GM21360 (cell line): ENCODE data around the gene BLCAP.

Source experiments
- ATAC-seq: cut with Tn5 transposase; IDR thresholded peaks from one replicate; pipeline ENCODE4 v1.9.1; 2021; ENCODE audit warnings: mild to moderate bottlenecking, moderate library complexity; ENCODE audit not compliant: unreplicated experiment

BLCAP gene

GRCh38 chr20:37530696-37531095, 3.0 kb upstream of the BLCAP start:
- no peak for ATAC-seq

GRCh38 chr20:37529968-37530600, 2.4 kb upstream of the BLCAP start:
- no peak for ATAC-seq

- no peak for ATAC-seq
Observed at GRCh38 chr20:37529214-37529967, 1.7 kb upstream of the BLCAP start.

GRCh38 chr20:37528446-37529213, 954 bp upstream of the BLCAP start:
- no peak for ATAC-seq

GRCh38 chr20:37526839-37527637, 638 bp downstream of the BLCAP start:
- ATAC-seq: no peak

- ATAC-seq: no peak
Observed at GRCh38 chr20:37526238-37526838, 1.3 kb downstream of the BLCAP start.

- no peak for ATAC-seq
Observed at GRCh38 chr20:37525810-37526209, 1.9 kb downstream of the BLCAP start.

GRCh38 chr20:37524859-37525708, 2.6 kb downstream of the BLCAP start:
- no peak for ATAC-seq

GRCh38 chr20:37523911-37524700, 3.6 kb downstream of the BLCAP start:
- ATAC-seq: no peak

GRCh38 chr20:37523012-37523391, 4.7 kb downstream of the BLCAP start:
- no peak for ATAC-seq

- ATAC-seq: no peak
Observed at GRCh38 chr20:37522260-37523011, 5.2 kb downstream of the BLCAP start.

GRCh38 chr20:37521061-37521771, 6.5 kb downstream of the BLCAP start, which contains the start of gene NNAT:
Gene NNAT, plus strand, starts transcription at chr20:37521250. Its CDS starts 82 bp downstream, at chr20:37521332.
- no peak for ATAC-seq

- no peak for ATAC-seq
Observed at GRCh38 chr20:37520419-37520955, 7.2 kb downstream of the BLCAP start.

GRCh38 chr20:37519508-37520418, 7.9 kb downstream of the BLCAP start:
- no peak for ATAC-seq

GRCh38 chr20:37518606-37519507, 8.8 kb downstream of the BLCAP start:
- no peak for ATAC-seq
